Left ventricle myocardium superior (tissue), 1 donor: ENCODE data around the gene MEF2C. TPM values are rescaled to one million over a fixed set of nuclear protein-coding genes. Genes with fewer than 3 reads are reported as not detected.
A peak's percentile ranks its signal among the peaks of the same experiment; 100 is the strongest.

Experiments used
- ATAC-seq: fragments of 200-7000 bp; cut with Tn5 transposase; one replicate; pipeline ENCODE4 v1.9.1; 2020; ENCODE audit warnings: mild to moderate bottlenecking, moderate library complexity
- DNase-seq: peaks from one replicate; pipeline ENCODE4 v3.0.0-alpha.2; 2020
- intact Hi-C: fragments of 100-400 bp; cut with micrococcal nuclease; formaldehyde crosslinking; loops from one replicate; pipeline ENCODE4 v1.11.0; 2022
- total RNA-seq: library from RNA; stranded (reverse); fragmentation: NEBNext Ultra II Directional; extraction: Animal tissue kit (Norgen Biotek cat#: 25700); gene quantifications from one replicate; pipeline ENCODE4 v1.2.1, GENCODE V29; 2021
- donor health status: DM: no; HTN: yes; CAD: no; lungs with severe emphysema.

The MEF2C gene
- total RNA-seq, 1 donor from 2014 or later = 51.4 TPM

DNA sequence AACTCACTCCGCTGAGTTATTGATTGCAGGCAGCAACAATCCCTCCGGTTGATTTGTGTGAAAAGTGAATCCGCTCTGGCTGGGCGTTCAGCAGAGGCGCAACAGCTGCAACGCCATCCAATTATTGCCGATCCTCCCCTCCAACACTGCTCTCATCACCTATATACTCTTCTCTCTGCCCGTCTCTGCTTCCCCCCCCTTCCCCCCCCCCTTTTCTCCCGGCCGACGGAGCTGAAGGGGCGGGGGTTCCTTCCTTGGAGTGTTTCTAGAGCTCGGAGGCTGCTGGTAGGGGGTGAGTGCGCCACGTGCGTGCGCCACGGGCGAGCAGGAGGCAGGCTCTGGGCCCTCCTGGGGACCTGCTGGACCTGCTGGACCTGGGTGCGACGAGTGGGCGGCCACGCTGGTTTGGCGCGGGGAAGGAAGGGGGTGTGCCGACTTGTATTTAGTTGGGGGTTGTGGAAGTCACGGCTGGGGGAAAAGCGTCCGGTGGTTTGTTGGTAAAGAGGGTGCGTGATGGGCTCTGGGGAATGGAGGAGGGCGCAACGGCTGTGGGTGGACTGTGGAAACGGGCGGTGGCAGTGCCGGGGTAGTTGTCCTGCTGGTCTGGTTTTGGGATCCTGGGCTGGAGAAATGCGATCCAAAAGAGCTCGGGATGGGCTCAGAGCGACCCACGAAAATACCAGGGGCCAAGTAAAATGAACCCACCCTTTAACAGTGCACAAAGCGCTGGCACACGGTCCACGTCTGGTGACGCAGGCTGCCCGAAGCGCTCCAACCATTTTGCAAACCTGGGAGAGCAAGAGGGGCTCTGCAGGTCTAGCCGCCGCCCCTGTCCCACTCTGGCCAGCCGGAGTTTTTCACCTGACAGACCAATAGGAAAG, 6.4 kb upstream of the MEF2C start:
- peak; percentile 87 for ATAC-seq
- intact Hi-C loops = no loop called here
- peak; percentile 74 for DNase-seq

DNA sequence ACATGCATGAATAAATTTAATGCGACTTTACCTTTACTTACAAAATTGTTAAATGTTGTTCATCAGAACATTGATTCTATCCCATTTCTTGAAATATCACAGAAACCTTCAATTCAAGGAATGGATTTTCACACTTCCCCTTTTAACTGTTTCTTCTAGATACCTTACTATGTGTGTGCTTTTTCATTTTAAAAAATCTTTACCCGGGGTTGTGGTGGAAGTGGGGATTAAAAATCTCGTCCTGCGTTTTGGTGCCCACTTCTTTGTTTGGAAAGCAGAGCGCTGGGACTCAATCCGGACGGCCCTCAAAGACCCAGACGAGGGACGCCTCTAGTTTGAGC, 5.8 kb upstream of the MEF2C start:
- intact Hi-C loops = no loop called here
- ATAC-seq = no peak

GRCh38 chr5:88888291-88888690, 5.3 kb upstream of the MEF2C start:
- DNase-seq (no peak), ATAC-seq (no peak)
- intact Hi-C loops = no loop called here

More for the DNA sequence above, 5.8 kb upstream of the MEF2C start:
- no peak for DNase-seq

DNA sequence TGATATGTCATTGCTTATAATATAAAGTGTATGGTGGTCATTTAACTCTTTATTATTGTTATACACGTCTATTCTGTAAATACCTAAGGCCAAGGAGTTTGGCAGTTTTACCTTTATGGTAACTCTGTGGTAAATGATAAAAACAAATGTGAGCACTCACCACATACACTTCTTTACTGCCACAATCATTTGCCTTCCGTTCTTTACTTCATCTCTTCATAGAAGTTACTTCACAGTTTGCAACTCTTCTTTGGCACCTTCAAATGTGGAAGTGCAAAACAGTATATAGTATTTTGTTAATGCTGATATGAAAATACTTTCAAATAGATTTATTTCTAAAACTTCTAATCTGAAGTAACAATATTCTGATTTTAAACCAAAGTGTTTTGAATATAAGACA, 4.4 kb upstream of the MEF2C start:
- no peak for DNase-seq
- intact Hi-C loops = no loop called here
- no peak for ATAC-seq

GRCh38 chr5:88886746-88887341, 3.9 kb upstream of the MEF2C start:
- intact Hi-C loops = no loop called here
- DNase-seq (no peak), ATAC-seq (no peak)

DNA sequence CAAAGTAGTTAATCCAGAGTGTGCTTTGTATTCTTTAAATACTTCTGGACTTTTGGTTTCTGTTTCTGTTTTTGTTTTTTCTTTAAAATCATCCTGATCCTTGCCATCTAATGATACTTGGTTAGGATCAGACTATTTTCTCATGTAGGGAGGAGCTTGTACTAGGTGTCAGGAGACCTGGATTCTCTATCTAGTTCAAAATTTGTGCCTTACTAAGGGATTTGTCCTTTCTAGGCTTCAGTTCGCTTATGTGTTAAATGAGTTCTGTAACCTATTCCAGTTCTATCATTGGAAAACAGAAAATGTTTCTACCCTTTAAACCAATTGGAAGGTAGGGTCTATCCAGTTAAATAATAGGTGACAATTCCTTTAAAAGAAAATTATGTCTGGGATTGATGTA, 3.3 kb upstream of the MEF2C start:
- intact Hi-C loops = no loop called here
- DNase-seq = no peak
- ATAC-seq = no peak

DNA sequence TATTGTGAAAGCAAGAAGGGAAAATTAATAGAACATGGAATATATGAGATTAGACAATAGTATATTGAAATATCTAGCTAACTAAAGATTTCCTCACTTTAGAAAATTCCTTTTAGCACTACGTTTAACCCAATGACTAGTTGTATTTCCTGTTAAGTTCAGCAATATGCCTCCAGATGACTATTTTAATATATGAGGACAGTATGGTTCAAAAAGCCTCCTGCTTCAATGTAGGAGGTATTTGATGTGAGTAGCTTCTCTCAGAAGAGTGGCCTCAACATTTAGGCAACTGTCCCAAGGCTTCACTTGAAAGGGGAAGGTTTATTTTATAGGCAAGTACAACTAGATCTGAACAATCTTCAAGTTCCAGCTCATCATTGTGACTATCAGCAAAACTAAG, 2.0 kb upstream of the MEF2C start:
- no peak for DNase-seq
- no peak for ATAC-seq
- intact Hi-C loops = no loop called here

- no peak for ATAC-seq
- intact Hi-C loops = loop anchor here (5.0 kb wide), 2 partner anchors 57 to 147 kb away; no protein-coding TSS in a partner anchor
- no peak for DNase-seq
Observed at GRCh38 chr5:88884608-88884877, 1.6 kb upstream of the MEF2C start.

- intact Hi-C loops = loop anchor here (5.0 kb wide), 2 partner anchors 57 to 147 kb away; no protein-coding TSS in a partner anchor
- ATAC-seq = peak; percentile 76
- DNase-seq = peak; percentile 85
Observed at GRCh38 chr5:88883836-88884607, 1.0 kb upstream of the MEF2C start.

DNA sequence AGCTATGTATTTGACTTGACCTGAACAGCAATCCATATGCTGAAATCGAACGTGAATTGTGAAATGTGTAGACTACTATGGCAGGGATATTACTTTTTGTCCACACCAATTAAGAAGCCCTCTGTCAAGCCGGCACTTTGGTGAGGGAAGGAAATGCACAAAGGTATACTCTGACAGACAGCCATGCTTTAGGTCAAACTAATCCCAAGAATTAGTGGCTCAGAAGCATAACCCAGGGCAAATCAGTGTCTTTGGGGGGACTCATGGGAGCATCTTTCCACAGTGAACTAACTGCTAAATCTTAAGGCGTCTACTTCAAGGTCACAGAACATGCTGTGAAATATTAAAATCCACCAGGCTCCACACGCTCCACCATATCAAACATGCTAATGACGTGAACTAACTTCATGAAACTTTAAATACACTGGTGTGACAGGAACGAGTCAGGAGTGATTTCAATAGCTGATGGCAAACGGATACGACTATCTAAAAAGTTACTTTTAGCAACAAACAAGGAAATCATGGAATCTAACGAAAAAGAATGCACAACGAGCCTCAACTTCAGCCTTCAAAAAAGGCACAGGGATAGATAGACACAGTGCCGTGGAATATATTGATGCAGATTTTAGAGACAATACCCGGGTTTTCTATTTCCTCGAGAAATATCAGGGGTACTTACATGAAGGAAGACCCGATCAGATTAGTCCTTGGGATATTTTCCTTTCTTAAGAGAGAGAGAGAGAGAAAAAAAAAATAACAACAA, 527 bp downstream of the MEF2C start:
- no peak for DNase-seq
- intact Hi-C loops = loop anchor here (5.0 kb wide), 2 partner anchors 55 to 145 kb away; no protein-coding TSS in a partner anchor
- peak; percentile 17 for ATAC-seq

DNA sequence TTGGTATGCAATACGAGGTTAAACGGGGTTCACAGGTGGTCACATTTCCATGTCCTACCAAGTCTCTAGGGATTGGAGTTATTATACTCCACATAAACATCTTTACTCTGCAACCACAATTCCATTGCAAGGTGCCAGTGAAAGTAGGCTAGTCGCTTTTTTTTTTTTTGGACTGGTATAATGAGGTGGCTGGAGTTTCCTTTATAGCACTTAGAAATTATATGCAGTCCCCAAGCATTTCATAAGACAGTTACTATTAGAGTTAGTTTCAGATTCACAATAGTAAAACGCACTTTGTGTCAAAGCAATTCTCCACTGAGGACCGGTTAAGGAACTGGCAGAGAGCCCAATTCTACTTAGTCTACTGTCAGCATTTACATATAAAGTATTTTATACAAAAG, 1.4 kb downstream of the MEF2C start:
- intact Hi-C loops = loop anchor here (5.0 kb wide), 2 partner anchors 54 to 144 kb away; no protein-coding TSS in a partner anchor
- peak; percentile 6 for ATAC-seq
- DNase-seq = no peak

DNA sequence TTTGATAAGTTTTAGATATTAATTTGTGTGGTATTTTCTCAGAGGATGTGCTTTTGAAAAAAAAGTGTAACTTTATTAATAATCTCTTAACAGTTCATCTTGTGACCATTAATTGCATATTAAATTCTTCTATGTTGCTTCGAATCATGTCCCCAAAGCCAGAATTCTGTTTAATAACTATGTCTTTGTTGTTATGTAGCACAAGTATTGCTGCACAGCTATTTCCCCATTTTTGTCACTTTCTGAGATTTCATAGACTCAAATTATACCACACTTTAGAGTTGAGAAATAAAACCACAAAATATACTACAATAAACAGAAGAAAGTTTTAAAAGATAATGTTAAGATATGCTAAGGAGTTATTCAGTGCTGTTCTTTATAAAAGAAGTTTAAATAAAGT, 2.8 kb downstream of the MEF2C start:
- DNase-seq (no peak), ATAC-seq (no peak)
- intact Hi-C loops = loop anchor here (5.0 kb wide), 2 partner anchors 53 to 143 kb away; no protein-coding TSS in a partner anchor

DNA sequence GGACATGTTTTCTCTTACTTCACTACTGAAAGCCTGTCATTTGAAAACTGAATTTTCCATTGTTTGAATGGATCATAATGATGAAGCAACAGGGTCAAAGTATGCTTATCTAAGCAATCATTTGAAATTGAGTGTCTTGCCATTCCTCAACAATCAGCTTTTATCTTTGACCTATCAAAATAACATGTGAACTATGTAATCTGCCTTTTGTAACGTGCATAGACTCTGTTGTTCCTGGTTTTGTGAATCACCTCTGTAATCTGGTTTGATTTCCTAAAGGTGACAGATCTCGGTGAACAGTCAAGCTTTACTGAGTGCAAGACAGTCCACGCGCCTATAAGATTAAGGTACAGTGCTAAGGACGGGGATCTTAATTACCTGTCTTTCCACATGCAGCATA, 3.3 kb downstream of the MEF2C start:
- ATAC-seq (no peak), DNase-seq (no peak)
- intact Hi-C loops = loop anchor here (5.0 kb wide), 2 partner anchors 52 to 142 kb away; no protein-coding TSS in a partner anchor

DNA sequence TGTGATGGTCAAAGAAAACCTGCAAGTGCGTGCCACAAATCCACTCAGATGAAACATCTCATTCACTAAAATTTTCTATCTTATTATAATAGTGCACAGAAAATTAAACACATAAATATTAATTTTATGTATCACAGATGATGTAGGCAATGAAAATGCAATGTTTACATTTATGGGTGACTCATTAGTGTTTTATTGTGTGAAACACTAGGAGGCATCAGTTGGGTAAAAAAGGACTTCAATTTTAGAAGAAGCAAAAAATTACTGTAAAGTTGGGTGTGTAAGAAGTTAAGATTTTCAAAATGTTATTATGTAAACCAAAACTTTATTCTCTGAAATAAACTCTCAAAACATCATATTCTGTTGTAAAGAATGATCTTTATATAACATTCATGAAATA, 4.0 kb downstream of the MEF2C start:
- no peak for ATAC-seq
- intact Hi-C loops = no loop called here

DNA sequence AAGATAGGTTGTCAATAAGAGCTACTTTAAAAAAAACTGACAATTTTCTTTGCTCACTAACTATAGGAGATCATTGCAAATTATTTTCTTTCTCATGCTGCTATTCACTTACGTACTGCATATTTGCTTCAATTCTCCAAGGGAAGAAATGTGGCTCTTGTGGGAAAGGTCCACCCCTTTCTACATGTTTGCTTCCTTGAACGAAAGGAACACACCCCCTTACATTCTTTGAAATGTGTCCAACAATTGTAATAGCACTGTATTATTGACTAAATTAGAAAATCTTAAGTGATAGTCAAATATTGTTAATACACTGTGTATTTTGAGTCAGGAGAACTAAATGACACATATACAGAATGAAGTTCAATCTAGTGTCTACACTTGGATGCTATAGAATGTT, 5.2 kb downstream of the MEF2C start:
- intact Hi-C loops = no loop called here
- ATAC-seq (no peak), DNase-seq (no peak)

More for the DNA sequence above, 4.0 kb downstream of the MEF2C start:
- DNase-seq = no peak

- no peak for ATAC-seq
- intact Hi-C loops = no loop called here
- no peak for DNase-seq
Observed at GRCh38 chr5:88876714-88877113, 6.3 kb downstream of the MEF2C start.

- no peak for DNase-seq
- intact Hi-C loops = no loop called here
- peak; percentile 78 for ATAC-seq
Observed at GRCh38 chr5:88875341-88876234, 7.4 kb downstream of the MEF2C start.

DNA sequence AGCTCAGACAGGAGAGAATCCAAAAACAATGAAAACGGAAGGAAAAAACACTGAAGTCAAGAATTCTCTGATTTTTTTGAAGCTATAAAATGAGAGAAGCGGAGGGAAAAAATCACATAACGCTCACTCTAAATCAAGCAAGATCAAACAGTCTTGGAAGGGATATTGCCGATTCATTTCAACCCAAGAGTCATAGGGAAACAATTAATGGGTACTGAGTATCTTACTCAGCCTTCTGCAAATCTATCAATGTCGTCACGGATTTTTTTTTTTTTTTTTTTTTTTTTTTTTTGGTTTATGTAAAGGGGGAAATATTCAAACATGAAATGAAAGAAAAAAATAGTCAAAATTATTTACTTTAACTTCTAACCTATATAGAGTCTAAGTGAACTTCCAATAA, 9.5 kb downstream of the MEF2C start:
- ATAC-seq (no peak), DNase-seq (no peak)
- intact Hi-C loops = no loop called here
